HG02798 (cell line): ENCODE data around the gene ZNF570.

Source experiments
- ATAC-seq: cut with Tn5 transposase; IDR thresholded peaks from one replicate; pipeline ENCODE4 v1.9.1; 2021; ENCODE audit warnings: mild to moderate bottlenecking; ENCODE audit not compliant: unreplicated experiment, poor library complexity

Gene ZNF570

GRCh38 chr19:37468961-37469777 is at the start of gene ZNF570:
Gene ZNF570, plus strand, starts transcription at chr19:37469356. Its CDS starts 999 bp downstream, at chr19:37470355.
- ATAC-seq, result peak; percentile 65

GRCh38 chr19:37452500-37453245 is 16.5 kb upstream of the ZNF570 start:
- no peak for ATAC-seq

- no peak for ATAC-seq
Measured at GRCh38 chr19:37466277-37466797, 2.8 kb upstream of the ZNF570 start.

DNA sequence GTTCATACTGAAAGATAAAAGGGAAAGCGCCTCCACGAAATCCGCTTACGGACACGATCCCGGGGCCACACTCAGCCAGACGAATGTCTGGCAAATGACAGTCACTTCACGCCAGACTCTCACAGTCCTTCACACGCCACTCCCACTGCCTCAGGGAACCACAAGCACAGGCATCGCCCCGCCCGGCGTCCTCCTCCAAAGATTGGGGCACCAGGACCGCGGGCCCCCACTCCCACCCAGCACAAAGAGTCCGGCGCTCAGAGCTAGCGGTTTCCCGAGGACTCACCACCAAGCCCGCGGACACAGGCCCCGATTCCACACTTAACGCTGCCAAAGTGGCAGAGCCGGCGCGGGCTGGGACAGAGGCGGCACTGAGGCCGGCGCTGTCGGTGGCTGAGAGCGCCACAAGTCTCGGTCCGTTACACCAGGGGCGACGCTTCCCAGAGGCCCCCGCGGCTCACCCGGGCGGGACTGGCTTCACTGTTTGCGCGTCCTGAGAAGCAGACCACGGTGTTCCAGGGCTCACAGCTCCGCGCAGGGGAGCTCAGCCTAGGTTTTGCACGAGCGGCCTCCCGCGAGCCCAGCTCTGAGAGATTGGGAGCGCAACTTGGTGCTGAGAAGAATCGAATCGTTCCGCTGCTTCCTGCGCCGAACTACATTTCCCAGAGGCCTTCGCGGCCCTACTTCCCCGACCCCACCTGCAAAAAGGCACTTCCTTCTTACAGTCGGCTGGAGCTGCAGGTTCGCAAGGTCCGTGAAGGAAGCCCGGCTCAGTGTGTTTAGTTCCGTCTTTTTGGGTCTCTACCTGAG is 2.2 kb upstream of the ZNF570 start, which contains the start of gene ZNF569:
Gene ZNF569, minus strand, starts transcription at position 647 of the 810 bp plus-strand sequence. CDS start 22,523 bp downstream, outside the sequence.
- ATAC-seq, result peak; percentile 72

DNA sequence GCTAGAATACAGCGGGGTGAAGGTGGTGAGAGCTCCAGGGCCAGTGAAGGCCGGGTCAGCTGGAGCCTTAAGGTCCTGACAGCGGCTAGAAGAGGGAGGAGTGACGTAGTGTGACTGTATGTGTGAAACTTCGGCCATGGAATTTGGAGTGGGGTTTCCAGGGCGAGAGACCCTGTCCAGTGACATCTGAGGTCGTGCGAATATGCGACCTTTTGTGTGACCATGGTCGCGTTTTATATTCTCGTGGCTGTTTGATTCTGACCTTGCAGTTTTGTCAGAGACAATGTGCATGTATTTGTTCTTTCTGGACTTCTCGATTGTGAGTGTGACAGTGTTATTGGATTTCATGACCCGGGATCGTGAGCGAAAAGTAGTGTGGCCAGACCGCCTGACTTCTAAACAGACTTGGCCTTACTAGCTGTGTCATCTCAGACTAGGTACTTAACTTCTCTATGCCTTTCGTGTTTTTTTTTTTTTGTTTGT is 1.5 kb upstream of the ZNF570 start:
- ATAC-seq, result no peak

DNA sequence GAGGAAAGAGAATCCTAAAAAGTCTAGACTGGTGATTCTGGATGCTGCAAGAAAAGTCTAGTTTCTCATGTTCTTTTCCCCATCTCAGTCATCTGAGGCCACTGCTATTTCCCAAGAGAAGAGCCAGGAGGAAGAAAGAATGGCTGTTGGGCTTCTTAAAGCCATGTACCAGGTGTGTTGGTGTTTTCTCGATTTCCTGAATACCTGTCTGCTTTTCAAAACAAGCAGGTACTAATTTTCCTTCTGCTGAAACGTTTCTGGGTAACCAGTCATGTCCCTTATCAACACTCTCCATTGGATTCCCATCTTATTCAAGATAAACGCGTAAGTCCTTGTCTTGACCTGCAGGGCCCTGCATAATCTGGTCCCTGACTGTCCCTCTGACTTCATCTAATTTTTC is 1.1 kb downstream of the ZNF570 start:
- ATAC-seq, result no peak

DNA sequence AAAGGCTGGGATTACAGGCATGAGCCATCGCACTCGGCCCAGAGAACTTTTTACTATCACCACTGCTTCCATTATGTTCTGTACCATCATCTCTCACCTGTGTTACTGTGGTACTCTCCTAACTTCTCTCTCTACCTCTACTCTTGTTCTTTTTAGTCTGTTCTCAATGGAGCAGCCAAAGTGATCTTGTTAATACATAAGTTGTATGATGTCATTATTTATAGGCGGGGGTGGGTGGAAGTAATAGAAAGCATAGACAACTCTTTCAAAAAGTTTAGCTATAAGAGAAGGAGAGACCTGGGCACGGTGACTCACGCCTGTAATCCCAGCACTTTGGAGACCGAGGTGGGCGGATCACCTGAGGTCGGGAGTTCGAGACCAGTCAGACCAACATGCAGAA is 3.0 kb downstream of the ZNF570 start:
- no peak for ATAC-seq

- ATAC-seq, result no peak
Measured at GRCh38 chr19:37484406-37485168, 15.4 kb downstream of the ZNF570 start.

DNA sequence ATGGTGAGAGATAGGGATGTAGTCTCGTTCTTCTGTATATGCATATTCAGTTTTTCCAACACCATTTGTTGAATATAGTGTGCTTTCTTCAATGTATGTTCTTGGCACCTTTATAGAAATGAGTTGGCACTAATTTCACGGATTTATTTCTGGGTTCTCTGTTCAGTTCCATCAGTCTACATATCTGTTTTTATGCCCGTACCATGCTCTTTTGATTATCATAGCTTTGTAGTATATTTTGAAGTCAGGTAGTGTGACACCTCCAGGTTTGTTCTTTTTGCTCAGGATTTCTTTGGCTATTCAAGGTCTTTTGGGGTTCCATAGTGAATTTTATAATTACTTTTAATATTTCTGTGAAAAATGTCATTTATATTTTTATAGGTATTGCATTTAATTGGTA is 23.1 kb downstream of the ZNF570 start:
- ATAC-seq, result no peak

- ATAC-seq, result peak; percentile 21
Measured at GRCh38 chr19:37505958-37506386, 36.8 kb downstream of the ZNF570 start.

DNA sequence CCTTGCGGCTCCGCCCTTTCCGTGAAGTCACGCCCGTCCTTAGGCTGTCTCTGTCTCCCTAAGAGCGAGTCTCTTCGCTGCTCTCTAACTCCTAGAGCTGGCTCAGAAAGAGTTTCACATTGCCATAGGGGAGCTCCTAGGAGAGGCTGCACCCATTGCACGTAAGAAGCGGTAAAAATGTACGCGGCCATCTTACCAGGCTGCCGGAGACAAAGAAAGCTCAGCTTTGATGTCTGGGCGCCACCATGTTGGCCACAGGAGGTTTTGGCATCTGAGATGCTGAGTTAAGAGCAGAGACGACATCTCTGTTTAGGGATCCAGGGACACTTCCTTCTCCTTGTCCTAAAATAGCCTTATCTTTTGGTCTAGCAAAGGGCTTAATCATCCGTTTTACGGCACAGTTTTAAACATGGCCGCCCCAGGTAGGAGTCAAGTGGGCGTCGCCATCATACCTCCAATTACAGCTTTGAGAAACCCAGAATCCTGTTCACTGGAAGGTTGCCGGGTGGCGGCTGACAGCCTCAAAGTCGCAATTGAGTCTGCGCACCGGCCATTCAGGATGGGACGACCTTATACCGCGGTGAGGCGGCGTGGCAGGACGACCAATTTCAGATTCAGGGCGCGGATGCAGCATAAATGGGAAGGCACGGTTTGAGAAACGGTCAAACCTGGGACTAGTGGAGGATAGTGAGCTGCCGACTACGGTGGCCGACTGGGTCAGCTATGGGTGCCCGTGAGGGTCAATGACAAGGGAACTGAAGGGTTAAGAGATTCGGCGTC is 37.4 kb downstream of the ZNF570 start, which contains the start of gene ZNF793:
Gene ZNF793, plus strand, starts transcription at position 553 of the 780 bp plus-strand sequence. CDS start 16,501 bp downstream, outside the sequence.
- ATAC-seq, result peak; percentile 57

GRCh38 chr19:37507167-37507464 is 38.0 kb downstream of the ZNF570 start:
- no peak for ATAC-seq

- no peak for ATAC-seq
Measured at GRCh38 chr19:37511186-37511585, 42.0 kb downstream of the ZNF570 start.

- ATAC-seq, result no peak
Measured at GRCh38 chr19:37511821-37512220, 42.7 kb downstream of the ZNF570 start.

GRCh38 chr19:37513397-37513796 is 44.2 kb downstream of the ZNF570 start:
- ATAC-seq, result no peak

DNA sequence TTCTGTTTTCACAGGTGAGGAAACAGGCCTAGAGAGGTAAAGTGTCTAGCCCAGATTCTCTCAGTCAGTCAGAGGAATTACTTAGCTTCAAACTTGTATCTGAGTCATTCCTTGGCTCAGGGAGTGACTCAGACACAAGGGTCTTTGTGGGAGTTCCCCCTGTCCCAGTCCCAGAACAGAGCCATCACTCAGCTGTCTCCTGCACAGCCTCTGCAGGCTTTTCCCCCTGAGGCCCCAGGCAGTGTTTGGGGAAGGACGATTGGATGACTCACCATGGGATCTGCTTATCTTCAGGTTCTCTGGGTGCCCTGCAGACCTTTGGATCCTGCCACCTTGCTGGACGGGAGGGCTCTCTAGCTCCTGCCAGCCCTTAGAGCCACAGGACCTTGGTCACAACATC is 50.7 kb downstream of the ZNF570 start:
- no peak for ATAC-seq

DNA sequence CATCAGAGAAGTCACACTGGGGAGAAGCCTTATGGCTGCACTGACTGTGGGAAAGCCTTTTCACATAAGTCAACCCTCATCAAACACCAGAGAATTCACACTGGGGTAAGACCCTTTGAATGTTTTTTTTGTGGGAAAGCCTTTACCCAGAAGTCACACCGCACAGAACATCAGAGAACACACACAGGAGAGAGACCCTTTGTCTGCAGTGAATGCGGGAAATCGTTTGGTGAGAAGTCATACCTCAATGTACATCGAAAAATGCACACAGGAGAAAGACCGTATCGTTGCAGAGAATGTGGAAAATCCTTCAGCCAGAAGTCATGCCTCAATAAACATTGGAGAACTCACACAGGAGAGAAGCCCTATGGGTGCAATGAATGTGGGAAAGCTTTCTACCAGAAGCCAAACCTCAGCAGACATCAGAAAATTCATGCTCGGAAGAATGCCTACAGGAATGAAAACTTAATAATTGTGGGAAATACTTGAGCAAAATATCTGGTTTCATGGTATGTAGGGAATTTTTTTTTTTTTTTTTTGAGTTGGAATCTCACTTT is 68.3 kb downstream of the ZNF570 start:
- no peak for ATAC-seq
